GM12865 (cell line): ENCODE data around the gene TET3.

Experiments
- DNase-seq: peaks from one replicate; pipeline ENCODE4 v3.0.0; 2010; ENCODE audit warnings: low read depth
- H3K4me3 ChIP-seq: 2 replicates; pipeline ENCODE4 v1.5.1; 2011; ENCODE audit warnings: mild to moderate bottlenecking, low read depth, low read length, control low read depth
- CTCF ChIP-seq: IDR thresholded peaks from 2 replicates; pipeline ENCODE4 v1.5.1; 2011; ENCODE audit warnings: low read length, control low read depth, low read depth, inconsistent platforms; ENCODE audit not compliant: insufficient read depth; ENCODE audit errors: missing control alignments

Gene TET3

GRCh38 chr2:73964223-73964622, 20.5 kb upstream of the TET3 start:
- no peak for DNase-seq
- TF ChIP-seq CTCF, result no peak
- peak overlapping the region; percentile 26 for H3K4me3 ChIP-seq

- H3K4me3 ChIP-seq, result no peak overlapping the region
- DNase-seq, result no peak
- no peak for TF ChIP-seq CTCF
Measured at GRCh38 chr2:73965053-73965452, 19.7 kb upstream of the TET3 start.

GRCh38 chr2:73968357-73968937, 16.3 kb upstream of the TET3 start:
- H3K4me3 ChIP-seq, result no peak overlapping the region
- DNase-seq, result no peak
- TF ChIP-seq CTCF, result no peak

- no peak for TF ChIP-seq CTCF
- no peak for DNase-seq
- no peak overlapping the region for H3K4me3 ChIP-seq
Measured at GRCh38 chr2:73969356-73969755, 15.4 kb upstream of the TET3 start.

GRCh38 chr2:73970141-73970803, 14.4 kb upstream of the TET3 start:
- DNase-seq, result no peak
- no peak for TF ChIP-seq CTCF
- H3K4me3 ChIP-seq, result peak overlapping the region; percentile 22; the same call in 1 of the 2 replicates

- no peak for TF ChIP-seq CTCF
- DNase-seq, result peak; percentile 93
- peak overlapping the region; percentile 22 for H3K4me3 ChIP-seq
Measured at GRCh38 chr2:73970850-73971471, 13.7 kb upstream of the TET3 start.
